Heart right ventricle (tissue), 16 donors: ENCODE data around the gene TTC8. TPM values are rescaled to one million over a fixed set of nuclear protein-coding genes. Genes with fewer than 3 reads are reported as not detected.
A peak's percentile ranks its signal among the peaks of the same experiment; 100 is the strongest.

Experiments used
- ATAC-seq, 8 donors: fragments of 200-7000 bp; cut with Tn5 transposase; one replicate each; pipeline ENCODE4 v1.9.1; 2020; ENCODE audit warnings: mild to moderate bottlenecking in 8 of 8, moderate library complexity in 8 of 8, moderate number of reproducible peaks in 1 of 8
- DNase-seq, 2 donors: peaks; one replicate each; pipeline ENCODE4 v3.0.0-alpha.2; 2020
- H3K27ac ChIP-seq, 10 donors: fragments of 200-600 bp; sonication (generic) in 2 of 10; one replicate each; pipeline versions ENCODE4 v1.5.0 to v1.8.0; 2020 to 2022; ENCODE audit warnings: mild to moderate bottlenecking in 3 of 10
- H3K27me3 ChIP-seq, 7 donors: fragments of 200-600 bp; one replicate each; pipeline ENCODE4 v1.8.0; 2021 to 2022; ENCODE audit warnings: mild to moderate bottlenecking in 2 of 7
- H3K36me3 ChIP-seq, 9 donors: fragments of 200-600 bp; sonication (generic) in 1 of 9; one replicate each; pipeline versions ENCODE4 v1.5.0 to v1.8.0; 2020 to 2022; ENCODE audit warnings: mild to moderate bottlenecking in 2 of 9
- H3K4me1 ChIP-seq, 9 donors: fragments of 200-600 bp; sonication (generic) in 1 of 9; one replicate each; pipeline versions ENCODE4 v1.5.0 to v1.8.0; 2020 to 2022; ENCODE audit warnings: mild to moderate bottlenecking in 4 of 9
- H3K4me3 ChIP-seq, 10 donors: fragments of 200-600 bp; sonication (generic) in 2 of 10; one replicate each; pipeline versions ENCODE4 v1.5.0 to v1.8.0; 2020 to 2022; ENCODE audit warnings: mild to moderate bottlenecking in 7 of 10, moderate library complexity in 2 of 10
- H3K9me3 ChIP-seq, 11 donors: fragments of 200-600 bp in 10 of 11; sonication (generic) in 2 of 11; one replicate each; pipeline versions ENCODE4 v1.5.0 to v1.8.0; 2013 to 2022; ENCODE audit warnings: mild to moderate bottlenecking in 2 of 11, control low read depth in 1 of 11, moderate library complexity in 1 of 11
- WGBS, 2 donors: extraction: QIAGEN DNeasy Blood & Tissue Kit; methylation state at CpG; one replicate each; pipeline ENCODE4 v1.1.7; 2013; ENCODE audit warnings: inconsistent platforms in 1 of 2; 5-methylcytosine and 5-hydroxymethylcytosine counted together
- intact Hi-C, 10 donors: fragments of 100-400 bp; cut with DNase I; formaldehyde crosslinking; loops; one replicate each; pipeline versions ENCODE4 v1.11.1 to v1.14.2; 2022
- polyA plus RNA-seq, 2 donors: library from polyadenylated mRNA; stranded (reverse); fragments of 200-250 nt; gene quantifications; one replicate each; pipeline ENCODE4 v1.2.3, GENCODE V29; 2013
- total RNA-seq, 10 donors: library from RNA; stranded (reverse); fragmentation: NEBNext Ultra II Directional in 3 of 10; extraction: Animal tissue kit (Norgen Biotek cat#: 25700) in 3 of 10; gene quantifications; one replicate each; pipeline versions ENCODE4 v1.2.1 to v1.2.4, GENCODE V29; 2021 to 2023
- TF ChIP-seq, protein P1 (sequence below), 9 donors: fragments of 200-600 bp; sonication (generic) in 2 of 9; IDR thresholded peaks; one replicate each; pipeline versions ENCODE4 v1.5.0 to v1.8.0; 2021 to 2022; ENCODE audit warnings: antibody characterized with exemption in 9 of 9, mild to moderate bottlenecking in 5 of 9, moderate library complexity in 1 of 9
- donor health status: Arrhythmogenic right ventricular cardiomyopathy.
- donor health status: ischemic (EF 13 %, LVEDD 7.1; RV severe dilation, severe dysfunction).
- donor health status: healthy with polysubstance abuse.
- donor health status: DM: no; HTN: yes; CAD: no.
- donor health status: DM: no; HTN: no; CAD: no.
- donor health status: ischemic (EF 25% LVEDD 6.9; RV normal size, moderate dysfunction).
- donor health status: ischemic (EF 25% LVEDD 5.7; RV mildly dilated, moderate dysfunction).
- donor health status: healthy.
- donor health status: DM: yes; HTN: yes; CAD: no.
- donor health status: Ischemic cardiomyopathy.
- donor health status: ischemic (EF 35%, LVEDD 5.7; RV mildly dilated, moderate dysfunction).
- donor health status: nonischemic (EF 11% LVEDD 7.7; RV severe dilation, severe dysfunction).
- donor health status: DM: yes; HTN: yes; CAD: no.
- donor health status: PGD.
- donor health status: ischemic (EF 29% LVEDD 5.4; RV normal size, mild dysfunction).
- donor health status: nonischemic (EF 23%, LVEDD 6.1; RV moderate dilation, normal function).

The TTC8 gene
- total and polyA plus RNA-seq, 12 donors = 3.8 to 16.0 (median 11.9) TPM

GRCh38 chr14:88838015-88838414, 13.6 kb downstream of the TTC8 start:
- intact Hi-C loops = no loop called here
- peaks cover 0 to 29% (median 20%) of the 10 kb centered on the region in 9 donors for H3K4me1 ChIP-seq

DNA sequence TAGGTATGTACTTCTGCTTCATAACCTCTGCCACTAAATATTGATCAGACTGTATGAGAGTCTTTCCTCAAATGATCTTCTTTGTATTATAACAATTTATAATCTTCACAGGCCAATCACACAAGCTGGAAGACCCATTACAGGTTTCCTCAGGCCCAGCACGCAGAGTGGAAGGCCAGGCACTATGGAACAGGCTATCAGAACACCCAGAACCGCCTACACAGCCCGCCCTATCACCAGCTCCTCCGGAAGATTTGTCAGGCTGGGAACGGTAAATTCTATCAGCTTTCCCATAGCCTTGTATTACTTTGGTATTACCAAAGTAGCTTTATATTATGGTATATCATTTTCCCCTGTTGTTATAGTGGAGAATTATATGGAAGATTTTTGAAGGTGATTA, 16.5 kb downstream of the TTC8 start:
- Histone ChIP-seq H3K27me3 (no peaks in the 10 kb centered on the region), H3K4me3 (no peak overlapping the region), H3K4me1 (peaks cover 0 to 8% (median 0%) of the 10 kb centered on the region in 9 donors), H3K27ac (no peak overlapping the region), H3K9me3 (no peaks in the 10 kb centered on the region), H3K36me3 (peaks cover 0 to 12% (median 0%) of the 10 kb centered on the region in 9 donors)
- DNase-seq (no peak), ATAC-seq (no peak)
- WGBS, 2 donors = 86 to 88% methylated on average over 5 of the region's 5 CpGs
- intact Hi-C loops = no loop called here
- TF ChIP-seq, protein P1, sequence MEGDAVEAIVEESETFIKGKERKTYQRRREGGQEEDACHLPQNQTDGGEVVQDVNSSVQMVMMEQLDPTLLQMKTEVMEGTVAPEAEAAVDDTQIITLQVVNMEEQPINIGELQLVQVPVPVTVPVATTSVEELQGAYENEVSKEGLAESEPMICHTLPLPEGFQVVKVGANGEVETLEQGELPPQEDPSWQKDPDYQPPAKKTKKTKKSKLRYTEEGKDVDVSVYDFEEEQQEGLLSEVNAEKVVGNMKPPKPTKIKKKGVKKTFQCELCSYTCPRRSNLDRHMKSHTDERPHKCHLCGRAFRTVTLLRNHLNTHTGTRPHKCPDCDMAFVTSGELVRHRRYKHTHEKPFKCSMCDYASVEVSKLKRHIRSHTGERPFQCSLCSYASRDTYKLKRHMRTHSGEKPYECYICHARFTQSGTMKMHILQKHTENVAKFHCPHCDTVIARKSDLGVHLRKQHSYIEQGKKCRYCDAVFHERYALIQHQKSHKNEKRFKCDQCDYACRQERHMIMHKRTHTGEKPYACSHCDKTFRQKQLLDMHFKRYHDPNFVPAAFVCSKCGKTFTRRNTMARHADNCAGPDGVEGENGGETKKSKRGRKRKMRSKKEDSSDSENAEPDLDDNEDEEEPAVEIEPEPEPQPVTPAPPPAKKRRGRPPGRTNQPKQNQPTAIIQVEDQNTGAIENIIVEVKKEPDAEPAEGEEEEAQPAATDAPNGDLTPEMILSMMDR (IDR thresholded peaks at IDR 0.05) = no peak

More at GRCh38 chr14:88838015-88838414, 13.6 kb downstream of the TTC8 start:
- H3K4me3 ChIP-seq = no peak overlapping the region
- 88 to 90% methylated on average over 3 of the region's 3 CpGs for WGBS, 2 donors
- no peak overlapping the region for H3K27ac ChIP-seq
- no peak for ATAC-seq
- TF ChIP-seq, protein P1 (IDR thresholded peaks at IDR 0.05) = no peak
- H3K36me3 ChIP-seq = peaks cover 0 to 12% (median 0%) of the 10 kb centered on the region in 9 donors
- H3K27me3 ChIP-seq = no peaks in the 10 kb centered on the region
- DNase-seq = no peak
- H3K9me3 ChIP-seq = no peaks in the 10 kb centered on the region

DNA sequence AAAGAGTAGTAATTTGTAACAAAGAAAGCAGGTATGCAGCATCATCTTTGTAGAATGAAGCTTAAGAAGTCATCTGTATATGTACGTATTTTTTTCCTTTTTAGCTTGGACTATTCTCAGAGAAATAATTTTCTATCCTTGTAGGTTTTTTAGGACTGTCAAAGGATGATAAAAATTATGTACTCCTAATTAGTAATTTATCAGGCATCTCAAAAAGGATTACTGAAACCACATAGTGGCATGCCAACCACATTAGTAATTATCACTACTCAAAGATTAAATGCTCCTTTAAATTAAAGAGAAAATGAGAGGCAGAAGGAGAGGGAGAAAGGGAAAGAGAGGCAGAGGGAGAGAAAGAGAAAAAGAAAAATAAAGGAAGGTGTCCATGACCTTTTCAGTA, 17.3 kb downstream of the TTC8 start:
- Histone ChIP-seq H3K36me3 (peaks cover 0 to 12% (median 0%) of the 10 kb centered on the region in 9 donors), H3K27ac (no peak overlapping the region), H3K4me1 (peaks cover 0 to 3% (median 0%) of the 10 kb centered on the region in 9 donors), H3K27me3 (no peaks in the 10 kb centered on the region), H3K9me3 (no peaks in the 10 kb centered on the region), H3K4me3 (no peak overlapping the region)
- WGBS, 2 donors = 89 to 96% methylated on average over 1 of the region's 1 CpG
- DNase-seq = no peak
- TF ChIP-seq, protein P1 (IDR thresholded peaks at IDR 0.05) = no peak
- intact Hi-C loops = no loop called here
- no peak for ATAC-seq

DNA sequence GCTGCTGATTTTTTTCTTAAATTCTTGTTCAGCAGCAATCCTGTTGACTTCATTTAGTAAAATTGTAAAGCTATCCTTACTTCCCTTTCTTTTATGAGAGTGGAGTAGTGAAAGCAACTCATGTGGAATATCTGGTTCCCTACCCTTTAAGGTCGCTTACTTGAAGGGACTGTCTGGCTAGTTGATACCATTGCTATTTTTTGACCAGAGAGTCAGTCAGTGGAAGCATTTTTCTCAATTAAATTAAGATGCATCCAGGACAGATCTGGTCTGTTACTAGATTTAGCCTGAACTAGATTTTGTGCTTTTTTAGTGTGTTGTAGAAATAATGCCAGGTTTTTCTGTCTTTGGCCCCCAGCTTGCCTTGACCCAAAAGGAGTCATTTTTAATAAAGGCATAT, 18.0 kb downstream of the TTC8 start:
- DNase-seq (no peak), ATAC-seq (peak in 1 of 8 donors; percentile 46)
- Histone ChIP-seq H3K9me3 (no peaks in the 10 kb centered on the region), H3K27me3 (no peaks in the 10 kb centered on the region), H3K36me3 (peaks cover 0 to 12% (median 0%) of the 10 kb centered on the region in 9 donors), H3K27ac (no peak overlapping the region), H3K4me1 (peaks cover 0 to 3% (median 0%) of the 10 kb centered on the region in 9 donors), H3K4me3 (no peak overlapping the region)
- 59 to 77% methylated on average over 1 of the region's 1 CpG for WGBS, 2 donors
- intact Hi-C loops = no loop called here
- TF ChIP-seq, protein P1 (IDR thresholded peaks at IDR 0.05) = no peak
